Transverse colon (tissue), 4 donors: ENCODE data around the gene UNC5CL. TPM values are rescaled to one million over a fixed set of nuclear protein-coding genes. Genes with fewer than 3 reads are reported as not detected.
A peak's percentile ranks its signal among the peaks of the same experiment; 100 is the strongest.

Source experiments
- DNase-seq: peaks from one replicate; pipeline ENCODE4 v3.0.0-alpha.2; 2019
- H3K27ac ChIP-seq, 4 donors: fragments of 200-600 bp; sonication (generic); 2 replicates each; pipeline ENCODE4 v1.5.1; 2016 to 2018; ENCODE audit warnings: inconsistent platforms in 4 of 4
- H3K27me3 ChIP-seq: fragments of 200-600 bp; sonication (generic); 2 replicates; pipeline ENCODE4 v1.5.1; 2017; ENCODE audit warnings: inconsistent platforms
- H3K36me3 ChIP-seq, 4 donors: fragments of 200-600 bp; sonication (generic); 2 replicates each; pipeline ENCODE4 v1.5.1; 2017 to 2019; ENCODE audit warnings: inconsistent platforms in 4 of 4
- H3K4me1 ChIP-seq, 4 donors: fragments of 200-600 bp; sonication (generic); 2 replicates each; pipeline ENCODE4 v1.5.1; 2017 to 2020; ENCODE audit warnings: inconsistent platforms in 4 of 4
- H3K4me3 ChIP-seq, 4 donors: fragments of 200-600 bp; sonication (generic); 1 replicate in 1 of 4; 2 replicates in 3 of 4; pipeline versions ENCODE4 v1.5.1 to v1.6.1; 2017 to 2019; ENCODE audit warnings: inconsistent platforms in 4 of 4
- H3K9me3 ChIP-seq, 2 donors: fragments of 200-600 bp; sonication (generic); 2 replicates each; pipeline ENCODE4 v1.5.1; 2017 to 2019; ENCODE audit warnings: inconsistent platforms in 2 of 2
- EP300 ChIP-seq: sonication (generic); formaldehyde crosslinking; IDR thresholded peaks from one replicate; pipeline ENCODE4 v1.6.1; 2017; ENCODE audit warnings: antibody characterized with exemption, low read depth
- POLR2A ChIP-seq: fragments of 450-650 bp; IDR thresholded peaks from one replicate; pipeline ENCODE4 v1.6.1; 2016; ENCODE audit warnings: antibody characterized with exemption, mild to moderate bottlenecking, moderate library complexity
- POLR2AphosphoS5 ChIP-seq, 3 donors: sonication (generic); formaldehyde crosslinking; IDR thresholded peaks; one replicate each; pipeline ENCODE4 v1.6.1; 2016; ENCODE audit warnings: antibody characterized with exemption in 3 of 3
- whole genome bisulfite sequencing, 2 donors: methylation state at CpG; one replicate each; pipeline ENCODE4 v1.1.5; 2018; ENCODE audit warnings: low coverage in 1 of 2; 5-methylcytosine and 5-hydroxymethylcytosine counted together
- in situ Hi-C, 4 donors: fragments of 200-750 bp; cut with MboI; loops; one replicate each; pipeline versions ENCODE4 v1.15.0 to v1.15.1; 2017; ENCODE audit warnings: low sequenced_read_pairs in 3 of 4, low pct_ligation_motif_present in 1 of 4, low pct_unique_long_range_greater_than_20kb in 1 of 4
- intact Hi-C: fragments of 100-400 bp; cut with DNase I; formaldehyde crosslinking; loops from one replicate; pipeline ENCODE4 v1.15.1; 2023; ENCODE audit warnings: low total_unique reads
- total RNA-seq, 4 donors: library from RNA; depleted of rRNA; stranded (reverse); fragments of >200 nt; gene quantifications; one replicate each; pipeline ENCODE4 v1.1.0, GENCODE V29; 2016
- TF ChIP-seq, protein P1 (sequence below), 5 experiments: fragments of 200-600 bp in 3 of 5; fragments of 450-650 bp in 2 of 5; sonication (generic) in 3 of 5; IDR thresholded peaks; 1 replicate in 2 of 5; 2 replicates in 3 of 5; pipeline ENCODE4 v1.5.1; 2016 to 2017; ENCODE audit warnings: antibody characterized with exemption in 5 of 5, inconsistent platforms in 3 of 5, mild to moderate bottlenecking in 2 of 5, moderate library complexity in 1 of 5

The UNC5CL gene
- total RNA-seq, 4 donors from 2014 or later = 2.5 to 8.4 (median 4.4) TPM; not detected in 1

- Histone ChIP-seq H3K36me3 (peaks cover 0 to 9% (median 3%) of the 10 kb centered on the region in 4 donors), H3K27ac (peak overlapping the region; percentile 98 to 100 (median 99)), H3K4me3 (peak overlapping the region; percentile 59 to 95 (median 85)), H3K9me3 (no peaks in the 10 kb centered on the region), H3K4me1 (peaks cover 18 to 46% (median 31%) of the 10 kb centered on the region in 4 donors), H3K27me3 (no peaks in the 10 kb centered on the region)
- TF ChIP-seq POLR2AphosphoS5 (IDR thresholded peaks at IDR 0.05) = peak in 2 of 3 donors; percentile 90 to 92
- TF ChIP-seq POLR2A = no peak
- in situ Hi-C loops (no loop called here), intact Hi-C loops (no loop called here)
- DNase-seq = peak; percentile 86
- 1 to 2% methylated on average over 14 to 16 of the region's 16 CpGs for WGBS, 2 donors
These were observed 32.5 kb upstream of the UNC5CL start for GRCh38 chr6:41071501-41071922.

DNA sequence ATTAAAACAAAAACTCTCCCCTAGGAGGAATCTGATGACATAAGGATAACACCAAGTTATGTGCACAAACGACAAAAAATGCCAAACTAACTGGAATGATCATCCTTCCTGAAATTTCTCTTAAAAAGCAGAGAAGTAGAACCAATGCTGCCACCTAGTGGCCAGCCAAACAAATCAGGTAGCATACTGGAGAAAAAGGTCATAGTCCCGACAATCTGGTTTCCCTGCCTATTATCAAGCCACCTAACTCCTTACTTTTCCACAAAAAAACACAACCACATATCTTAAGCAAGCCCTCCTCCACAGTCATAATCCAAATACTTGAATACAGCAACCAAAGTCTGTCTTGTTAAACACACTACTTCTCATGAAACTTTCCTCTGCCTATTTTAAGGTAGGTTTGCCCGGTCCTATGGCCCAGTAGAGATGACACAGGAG, 27.9 kb upstream of the UNC5CL start:
- peaks cover 0 to 13% (median 3%) of the 10 kb centered on the region in 4 donors for H3K36me3 ChIP-seq
- peaks cover 9 to 54% (median 33%) of the 10 kb centered on the region in 4 donors for H3K4me1 ChIP-seq
- TF ChIP-seq, protein P1, sequence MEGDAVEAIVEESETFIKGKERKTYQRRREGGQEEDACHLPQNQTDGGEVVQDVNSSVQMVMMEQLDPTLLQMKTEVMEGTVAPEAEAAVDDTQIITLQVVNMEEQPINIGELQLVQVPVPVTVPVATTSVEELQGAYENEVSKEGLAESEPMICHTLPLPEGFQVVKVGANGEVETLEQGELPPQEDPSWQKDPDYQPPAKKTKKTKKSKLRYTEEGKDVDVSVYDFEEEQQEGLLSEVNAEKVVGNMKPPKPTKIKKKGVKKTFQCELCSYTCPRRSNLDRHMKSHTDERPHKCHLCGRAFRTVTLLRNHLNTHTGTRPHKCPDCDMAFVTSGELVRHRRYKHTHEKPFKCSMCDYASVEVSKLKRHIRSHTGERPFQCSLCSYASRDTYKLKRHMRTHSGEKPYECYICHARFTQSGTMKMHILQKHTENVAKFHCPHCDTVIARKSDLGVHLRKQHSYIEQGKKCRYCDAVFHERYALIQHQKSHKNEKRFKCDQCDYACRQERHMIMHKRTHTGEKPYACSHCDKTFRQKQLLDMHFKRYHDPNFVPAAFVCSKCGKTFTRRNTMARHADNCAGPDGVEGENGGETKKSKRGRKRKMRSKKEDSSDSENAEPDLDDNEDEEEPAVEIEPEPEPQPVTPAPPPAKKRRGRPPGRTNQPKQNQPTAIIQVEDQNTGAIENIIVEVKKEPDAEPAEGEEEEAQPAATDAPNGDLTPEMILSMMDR (IDR thresholded peaks at IDR 0.05) = peak; percentile 83 to 89 (median 87)
- TF ChIP-seq POLR2AphosphoS5 (IDR thresholded peaks at IDR 0.05) = no peak
- no peak for TF ChIP-seq EP300
- intact Hi-C loops (loop anchor here (5.0 kb wide), 1 partner anchor 60 kb away; no protein-coding TSS in a partner anchor), in situ Hi-C loops (no loop called here)
- H3K9me3 ChIP-seq = no peaks in the 10 kb centered on the region
- H3K27ac ChIP-seq = peak overlapping the region in 2 of 4 donors; percentile 66 to 70
- H3K27me3 ChIP-seq = no peaks in the 10 kb centered on the region
- WGBS, 2 donors = 0 to 28% methylated on average over 1 to 3 of the region's 3 CpGs
- peak; percentile 83 for DNase-seq
- H3K4me3 ChIP-seq = no peak overlapping the region

- H3K36me3 ChIP-seq = peaks cover 0 to 13% (median 3%) of the 10 kb centered on the region in 4 donors
- TF ChIP-seq, protein P1 (IDR thresholded peaks at IDR 0.05) = no peak
- TF ChIP-seq POLR2AphosphoS5 (IDR thresholded peaks at IDR 0.05) = no peak
- TF ChIP-seq POLR2A = no peak
- no peak for TF ChIP-seq EP300
- no peak for DNase-seq
- no peaks in the 10 kb centered on the region for H3K9me3 ChIP-seq
- H3K4me1 ChIP-seq = peaks cover 5 to 45% (median 26%) of the 10 kb centered on the region in 4 donors
- intact Hi-C loops (loop anchor here (5.0 kb wide), 1 partner anchor 58 kb away; no protein-coding TSS in a partner anchor), in situ Hi-C loops (no loop called here)
- WGBS, 2 donors = 55 to 73% methylated on average over 2 of the region's 2 CpGs
- H3K4me3 ChIP-seq = no peak overlapping the region
- peak overlapping the region; percentile 66 to 76 (median 68) for H3K27ac ChIP-seq
- H3K27me3 ChIP-seq = no peaks in the 10 kb centered on the region
These were observed 26.6 kb upstream of the UNC5CL start for GRCh38 chr6:41065550-41066026.

- no peak overlapping the region for H3K4me3 ChIP-seq
- no peak for DNase-seq
- 53 to 58% methylated on average over 2 to 5 of the region's 5 CpGs for WGBS, 2 donors
- intact Hi-C loops = loop anchor here (5.0 kb wide), 1 partner anchor 58 kb away; no protein-coding TSS in a partner anchor
- H3K27ac ChIP-seq = peak overlapping the region; percentile 66 to 76 (median 68)
- peaks cover 0 to 41% (median 23%) of the 10 kb centered on the region in 4 donors for H3K4me1 ChIP-seq
- in situ Hi-C loops = no loop called here
- no peaks in the 10 kb centered on the region for H3K27me3 ChIP-seq
- TF ChIP-seq POLR2A (no peak), POLR2AphosphoS5 (IDR thresholded peaks at IDR 0.05) (no peak), EP300 (no peak)
- TF ChIP-seq, protein P1 (IDR thresholded peaks at IDR 0.05) = no peak
- H3K36me3 ChIP-seq = peaks cover 0 to 12% (median 2%) of the 10 kb centered on the region in 4 donors
- H3K9me3 ChIP-seq = no peaks in the 10 kb centered on the region
These were observed 25.8 kb upstream of the UNC5CL start for GRCh38 chr6:41064841-41065240.
